K562 (cell line): ENCODE data around the gene PUSL1. TPM values are rescaled to one million over a fixed set of nuclear protein-coding genes. Genes with fewer than 3 reads are reported as not detected.
A peak's percentile ranks its signal among the peaks of the same experiment; 100 is the strongest.

Source experiments
- ATF7 ChIP-seq: fragments of 450-650 bp; IDR thresholded peaks from 2 replicates; pipeline ENCODE4 v1.7.1; 2014; ENCODE audit warnings: mild to moderate bottlenecking, moderate library complexity
- BRD4 ChIP-seq: fragments of 200-600 bp; sonication (generic); IDR thresholded peaks from 2 replicates; pipeline ENCODE4 v1.6.1; 2017; ENCODE audit warnings: inconsistent platforms
- CBX1 ChIP-seq: sonication (generic); IDR thresholded peaks from 2 replicates; pipeline ENCODE4 v1.6.1; 2016; ENCODE audit warnings: antibody characterized with exemption, low read depth, mild to moderate bottlenecking
- CHD2 ChIP-seq: IDR thresholded peaks from 2 replicates; pipeline ENCODE4 v1.6.1; 2011; ENCODE audit warnings: low read depth, low read length
- CTBP1 ChIP-seq: fragments of 450-650 bp; IDR thresholded peaks from 2 replicates; pipeline ENCODE4 v1.6.1; 2016; ENCODE audit warnings: borderline replicate concordance
- GTF2E2 ChIP-seq: fragments of 200-800 bp; sonication (Bioruptor generic); IDR thresholded peaks from 2 replicates; pipeline ENCODE4 v1.6.1; 2016; ENCODE audit warnings: missing genetic modification characterization, missing compliant biosample characterization
- HMGN3 ChIP-seq: IDR thresholded peaks from 2 replicates; pipeline ENCODE4 v1.6.1; 2011; ENCODE audit warnings: borderline replicate concordance, low read depth, mild to moderate bottlenecking, mixed read lengths, low read length; ENCODE audit not compliant: insufficient read length; ENCODE audit errors: extremely low read depth
- MECOM ChIP-seq: fragments of 250-450 bp; sonication (Bioruptor Pico); IDR thresholded peaks from 2 replicates; pipeline ENCODE4 v1.8.0; 2022; ENCODE audit warnings: inconsistent platforms
- NBN ChIP-seq: fragments of 450-650 bp; IDR thresholded peaks from 2 replicates; pipeline ENCODE4 v1.6.1; 2016; ENCODE audit warnings: low read depth, mild to moderate bottlenecking
- PBX2 ChIP-seq, 2 experiments: IDR thresholded peaks in 1 of 2; conservative IDR thresholded peaks in 1 of 2; 2 replicates each; pipeline ENCODE4 v1.6.1; 2016; ENCODE audit warnings: low read depth in 2 of 2, mild to moderate bottlenecking in 1 of 2, missing compliant biosample characterization in 1 of 2, missing genetic modification characterization in 1 of 2, moderate library complexity in 1 of 2
- PHF20 ChIP-seq: fragments of 450-650 bp; IDR thresholded peaks from 2 replicates; pipeline ENCODE4 v1.6.1; 2018; ENCODE audit not compliant: partially characterized antibody
- RREB1 ChIP-seq: fragments of 250-450 bp; sonication (Bioruptor Pico); IDR thresholded peaks from 2 replicates; pipeline ENCODE4 v1.4.0; 2020
- SOX6 ChIP-seq: fragments of 450-650 bp; IDR thresholded peaks from 2 replicates; pipeline ENCODE4 v1.6.1; 2014; ENCODE audit warnings: mild to moderate bottlenecking
- TCF7L2 ChIP-seq: fragments of 150-350 bp; IDR thresholded peaks from 2 replicates; pipeline ENCODE4 v1.6.1; 2016; ENCODE audit warnings: low read depth, mild to moderate bottlenecking, low read length, moderate library complexity
- TEAD2 ChIP-seq: fragments of 450-650 bp; IDR thresholded peaks from 2 replicates; pipeline ENCODE4 v1.6.1; 2016; ENCODE audit warnings: missing genetic modification characterization, control low read depth, missing compliant biosample characterization
- ZBTB17 ChIP-seq: fragments of 450-650 bp; formaldehyde crosslinking; IDR thresholded peaks from 2 replicates; pipeline ENCODE4 v1.4.0; 2020; ENCODE audit warnings: mild to moderate bottlenecking
- polyA plus RNA-seq, 8 experiments: library from polyadenylated mRNA; depleted of rRNA in 4 of 8; stranded (reverse) in 5 of 8; unstranded in 3 of 8; fragments of >200 nt; fragmentation: Nextera tagmentation in 2 of 8; fragmentation: Illumina TruSeq in 1 of 8; extraction: Ambion mirVana in 2 of 8; extraction: Trizol in 1 of 8; gene quantifications; 2 replicates each; pipeline versions ENCODE4 v1.2.1 to v1.2.3, GENCODE V29; 2011 to 2014; ENCODE audit warnings: inconsistent platforms in 1 of 8, missing spikeins in 1 of 8
- total RNA-seq, 7 experiments: library from RNA; depleted of rRNA in 6 of 7; stranded (reverse); fragments of >200 nt in 6 of 7; fragmentation: Illumina TruSeq in 2 of 7; extraction: Trizol in 2 of 7; gene quantifications; 2 replicates each; pipeline versions ENCODE4 v1.2.1 to v1.2.3, GENCODE V29; 2011 to 2021; ENCODE audit warnings: low replicate concordance in 1 of 7
- TF ChIP-seq, protein P1 (sequence below): fragments of 250-450 bp; sonication (Bioruptor Pico); IDR thresholded peaks from 2 replicates; pipeline ENCODE4 v1.4.0; 2020; ENCODE audit warnings: mild to moderate bottlenecking, moderate library complexity

PUSL1 gene
- total and polyA plus RNA-seq, 9 of the 15 experiments (the other 6 are each of a cell fraction or from before 2014, with no cell fraction given), result 0.62 to 86.9 (median 13.6) TPM

DNA sequence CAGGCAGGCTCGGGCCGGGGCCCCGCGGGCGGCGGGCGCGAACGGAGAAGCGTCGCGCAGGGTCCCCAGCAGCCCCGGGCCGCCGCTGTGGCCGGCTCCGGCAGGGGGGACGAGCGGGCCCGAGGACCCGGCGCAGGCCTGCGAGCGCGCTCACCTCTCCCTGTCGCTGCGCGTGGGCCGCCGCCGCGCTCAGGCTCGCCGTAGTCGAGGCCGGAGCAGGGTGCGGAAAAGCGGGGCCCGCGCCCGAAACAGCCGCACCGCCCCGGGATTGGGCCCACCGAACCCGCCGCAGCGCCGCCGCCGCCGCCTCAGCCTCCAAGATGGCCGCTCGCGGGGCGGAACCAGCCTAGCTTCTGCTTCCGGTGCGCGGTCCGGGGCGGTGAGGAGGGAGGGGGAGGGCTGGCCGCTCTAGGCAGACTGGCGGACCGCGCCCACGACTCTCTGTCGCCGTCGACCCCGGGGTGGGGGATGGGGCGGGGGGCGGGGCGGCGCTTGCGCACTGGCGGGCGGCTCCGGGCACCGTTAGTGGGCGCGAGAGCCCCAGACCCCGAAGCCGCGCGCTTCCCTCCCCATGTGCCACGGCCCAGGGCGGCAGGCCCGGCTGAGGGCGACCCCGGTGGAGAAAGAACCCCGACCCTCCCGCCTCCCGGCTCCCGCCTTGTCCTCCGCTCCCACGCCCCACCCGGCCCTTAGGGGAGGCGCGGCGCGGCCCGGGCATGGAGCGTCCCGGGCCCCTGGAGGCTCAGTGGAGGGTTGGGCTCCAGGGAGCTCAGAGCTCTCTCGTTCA, 34.7 kb upstream of the PUSL1 start, which contains the start of gene UBE2J2 (continued):
- TF ChIP-seq, protein P1, sequence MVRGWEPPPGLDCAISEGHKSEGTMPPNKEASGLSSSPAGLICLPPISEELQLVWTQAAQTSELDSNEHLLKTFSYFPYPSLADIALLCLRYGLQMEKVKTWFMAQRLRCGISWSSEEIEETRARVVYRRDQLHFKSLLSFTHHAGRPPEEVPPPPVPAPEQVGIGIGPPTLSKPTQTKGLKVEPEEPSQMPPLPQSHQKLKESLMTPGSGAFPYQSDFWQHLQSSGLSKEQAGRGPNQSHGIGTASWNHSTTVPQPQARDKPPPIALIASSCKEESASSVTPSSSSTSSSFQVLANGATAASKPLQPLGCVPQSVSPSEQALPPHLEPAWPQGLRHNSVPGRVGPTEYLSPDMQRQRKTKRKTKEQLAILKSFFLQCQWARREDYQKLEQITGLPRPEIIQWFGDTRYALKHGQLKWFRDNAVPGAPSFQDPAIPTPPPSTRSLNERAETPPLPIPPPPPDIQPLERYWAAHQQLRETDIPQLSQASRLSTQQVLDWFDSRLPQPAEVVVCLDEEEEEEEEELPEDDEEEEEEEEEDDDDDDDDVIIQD, result no peak
- TF ChIP-seq PHF20 (peak; percentile 62), CTBP1 (0 out of 2 replicates have a peak, but pooled peaks have one; percentile 36), RREB1 (CRISPR knock-in tag) (0 out of 2 replicates have a peak, but pooled peaks have one; percentile 32), TEAD2 (tag) (no peak), SOX6 (peak; percentile 24; the same call in 1 of the 2 replicates), GTF2E2 (tag) (peak; percentile 60; the same call in 1 of the 2 replicates), ZBTB17 (CRISPR knock-in tag) (no peak), CHD2 (peak; percentile 53), MECOM (CRISPR knock-in tag) (no peak), HMGN3 (peak; percentile 52), ATF7 (peak; percentile 45; the same call in 1 of the 2 replicates), PBX2 (CRISPR knock-in tag; IDR thresholded peaks at IDR 0.05; ENCODE audit: low read depth) (no peak), PBX2 (tag; conservative IDR thresholded peaks at IDR 0.05; ENCODE audit: low read depth) (no peak), CBX1 (peak; percentile 69; the same call in 1 of the 2 replicates), NBN (no peak), TCF7L2 (no peak), BRD4 (no peak)
